Caki2 (cell line): Measurements from ENCODE around the gene TBL1XR1. TPM values are rescaled to one million over a fixed set of nuclear protein-coding genes. Genes with fewer than 3 reads are reported as not detected.
"Not testable (repeated sequence)": the region's sequence is repeated elsewhere in the genome, so short reads cannot be mapped to it uniquely, and the experiment has no call there.

ENCODE experiments used
- DNase-seq: peaks from one replicate; pipeline ENCODE4 v3.0.0-alpha.2; 2015; ENCODE audit warnings: low read depth
- in situ Hi-C: cut with HindIII; loops from 2 replicates; pipeline ENCODE4 v1.10.0; 2016; ENCODE audit warnings: low sequenced_read_pairs, low pct_unique_long_range_greater_than_20kb, mixed read lengths
- total RNA-seq: library from RNA; depleted of rRNA; stranded (reverse); fragments of >200 nt; shearing (Covaris generic); gene quantifications from 2 replicates; pipeline ENCODE4 v1.2.3, GENCODE V29; 2014; ENCODE audit warnings: low replicate concordance

The TBL1XR1 gene
- total RNA-seq, 1 experiment from 2014 or later = 178 TPM

GRCh38 chr3:177026505-177027277, 170.6 kb downstream of the TBL1XR1 start:
- DNase-seq = no peak
- in situ Hi-C loops = no loop called here

DNA sequence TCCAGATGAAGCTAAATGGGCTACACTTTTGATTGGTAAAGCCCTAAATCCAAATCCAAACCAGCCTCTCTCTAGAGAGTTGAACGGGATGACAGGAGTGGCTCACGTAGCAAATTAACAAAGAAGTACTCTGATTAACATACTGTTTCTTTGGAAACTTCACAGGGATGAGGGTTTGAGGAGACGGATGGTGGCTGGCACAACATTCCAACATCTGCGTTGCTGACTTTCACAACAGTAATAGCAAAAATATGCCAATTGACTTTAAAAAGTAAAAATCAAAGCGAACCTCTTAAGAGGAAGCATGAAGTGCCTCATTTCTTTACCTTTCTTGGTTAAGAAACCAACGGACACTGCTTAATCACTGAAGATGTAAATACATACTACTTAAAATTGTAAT, 181.4 kb downstream of the TBL1XR1 start:
- in situ Hi-C loops = no loop called here
- no peak for DNase-seq

DNA sequence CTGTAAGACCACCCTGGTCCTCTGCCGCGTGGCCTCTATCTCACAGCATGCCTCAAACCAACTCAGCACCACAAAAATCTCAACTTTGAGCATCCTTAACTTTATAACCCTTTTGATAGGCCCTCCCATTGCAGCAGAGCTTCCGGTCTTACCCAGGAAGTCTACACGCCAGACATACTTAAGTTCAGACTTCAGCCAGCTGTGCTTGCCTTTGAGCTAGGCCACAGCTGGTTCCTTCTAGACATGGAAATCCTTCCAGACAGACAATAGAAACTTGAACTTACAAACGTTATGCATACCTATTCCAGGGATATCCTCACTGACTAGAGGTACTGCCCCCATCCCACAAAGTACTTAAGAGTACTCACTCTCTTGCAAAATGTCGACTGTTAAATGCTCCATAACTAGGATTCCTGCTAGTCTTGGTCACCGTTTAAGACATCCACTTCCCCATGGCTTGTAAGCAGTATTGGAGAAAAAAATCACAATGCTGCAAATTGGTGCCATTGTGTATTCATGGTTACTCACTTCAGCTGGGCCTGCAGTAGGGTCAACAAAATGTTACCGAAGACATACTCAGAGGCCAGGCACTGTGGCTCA, 183.5 kb downstream of the TBL1XR1 start:
- no peak for DNase-seq
- in situ Hi-C loops = no loop called here

DNA sequence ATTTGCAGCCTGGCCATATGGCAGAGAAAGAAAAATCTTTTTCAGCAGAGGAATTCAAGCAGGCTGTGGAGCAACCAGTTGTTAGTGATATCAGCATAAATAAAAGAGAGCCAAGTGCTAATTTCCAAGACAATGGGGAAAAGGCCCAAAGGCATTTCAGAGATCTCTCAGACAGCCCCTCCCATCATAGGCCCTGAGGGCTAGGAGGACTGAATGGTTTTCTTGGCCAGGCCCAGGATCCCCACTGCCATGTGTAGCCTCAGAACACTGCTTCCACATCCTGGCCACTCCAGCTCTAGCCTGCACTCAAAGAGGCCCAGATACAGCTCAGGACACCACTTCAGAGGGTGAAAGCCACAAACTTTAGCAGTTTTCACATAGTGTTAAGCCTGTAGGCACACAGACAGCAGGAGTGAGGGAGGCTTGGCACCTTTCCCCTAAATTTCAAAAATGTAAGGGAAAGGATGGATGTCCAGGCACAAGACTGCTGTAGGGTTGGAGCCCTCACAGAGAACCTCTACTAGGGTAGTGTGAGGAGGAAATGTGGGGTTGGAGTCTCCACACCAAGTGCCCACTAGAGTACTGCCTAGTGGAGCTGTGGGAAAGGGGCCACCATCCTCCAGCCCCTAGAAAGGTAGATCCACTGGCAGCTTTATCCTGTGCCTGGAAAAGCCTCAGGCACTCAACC, 191.4 kb downstream of the TBL1XR1 start:
- no peak for DNase-seq
- in situ Hi-C loops = no loop called here

DNA sequence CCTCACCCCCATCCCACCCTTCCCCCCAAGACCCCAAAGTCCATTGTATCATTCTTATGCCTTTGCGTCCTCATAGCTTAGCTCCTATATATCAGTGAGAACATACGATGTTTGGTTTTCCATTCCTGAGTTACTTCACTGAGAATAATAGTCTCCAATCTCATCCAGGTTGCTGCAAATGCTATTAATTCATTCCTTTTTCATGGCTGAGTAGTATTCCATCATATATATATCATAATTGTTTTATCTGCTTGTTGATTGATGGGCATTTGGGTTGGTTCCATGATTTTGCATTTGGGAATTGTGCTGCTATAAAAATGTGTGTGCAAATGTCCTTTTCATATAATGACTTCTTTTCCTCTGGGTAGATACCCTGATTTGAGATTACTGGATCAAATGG, 197.1 kb downstream of the TBL1XR1 start:
- DNase-seq = not testable (repeated sequence)

GRCh38 chr3:176995946-176996345, 201.3 kb downstream of the TBL1XR1 start:
- in situ Hi-C loops = no loop called here

More for the DNA sequence above, 197.1 kb downstream of the TBL1XR1 start:
- in situ Hi-C loops = not testable (repeated sequence)

GRCh38 chr3:176994891-176995781, 202.1 kb downstream of the TBL1XR1 start:
- no peak for DNase-seq
- in situ Hi-C loops = no loop called here

More at GRCh38 chr3:176995946-176996345, 201.3 kb downstream of the TBL1XR1 start:
- no peak for DNase-seq

DNA sequence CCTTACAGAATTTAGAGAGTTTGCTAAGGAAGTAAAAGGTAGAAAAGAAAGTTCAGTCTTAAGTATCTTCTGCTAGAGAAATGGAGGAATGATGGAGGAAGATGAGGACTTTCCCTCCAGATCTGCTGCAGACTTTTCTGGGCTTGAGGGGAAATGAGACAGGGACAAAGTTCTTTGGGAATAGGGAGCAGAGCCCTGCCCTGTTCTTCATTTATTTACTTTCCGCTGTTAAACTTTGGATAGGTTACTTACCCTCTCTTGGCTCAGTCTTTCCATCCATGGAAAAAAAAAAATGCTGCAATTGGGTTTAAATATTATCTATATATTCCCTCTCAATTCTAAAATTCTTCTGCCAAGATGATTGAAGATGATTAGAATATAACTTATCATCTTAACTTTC, 202.9 kb downstream of the TBL1XR1 start:
- DNase-seq = no peak
- in situ Hi-C loops = no loop called here

- no peak for DNase-seq
- in situ Hi-C loops = no loop called here
Measured at GRCh38 chr3:176992978-176993377, 204.3 kb downstream of the TBL1XR1 start.

DNA sequence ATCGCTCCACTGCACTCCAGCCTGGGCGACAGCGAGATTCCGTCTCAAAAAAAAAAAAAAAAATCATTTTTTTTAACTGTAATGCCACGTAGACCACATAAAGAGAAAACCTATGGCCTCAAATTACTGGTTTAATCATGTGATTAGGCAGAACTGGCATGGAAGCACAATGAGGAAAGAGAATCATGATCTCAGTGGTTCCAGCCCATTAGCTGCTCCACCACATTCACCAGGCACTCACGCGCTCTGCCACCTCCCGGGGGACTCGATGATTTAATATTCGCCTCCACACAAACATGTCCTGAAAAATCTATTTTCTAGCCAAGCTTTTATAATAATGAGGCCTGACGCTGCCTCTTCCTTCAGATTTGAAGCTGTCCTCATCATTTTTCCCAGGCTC, 204.7 kb downstream of the TBL1XR1 start:
- DNase-seq = peak; percentile 79
- in situ Hi-C loops = no loop called here

- in situ Hi-C loops = no loop called here
Measured at GRCh38 chr3:176988795-176989194, 208.5 kb downstream of the TBL1XR1 start.

GRCh38 chr3:176987901-176988650, 209.2 kb downstream of the TBL1XR1 start:
- no peak for DNase-seq
- in situ Hi-C loops = no loop called here

More at GRCh38 chr3:176988795-176989194, 208.5 kb downstream of the TBL1XR1 start:
- no peak for DNase-seq

GRCh38 chr3:176978441-176978840, 218.8 kb downstream of the TBL1XR1 start:
- in situ Hi-C loops = no loop called here
- DNase-seq = no peak

- in situ Hi-C loops = no loop called here
- no peak for DNase-seq
Measured at GRCh38 chr3:176977331-176977730, 220.0 kb downstream of the TBL1XR1 start.

DNA sequence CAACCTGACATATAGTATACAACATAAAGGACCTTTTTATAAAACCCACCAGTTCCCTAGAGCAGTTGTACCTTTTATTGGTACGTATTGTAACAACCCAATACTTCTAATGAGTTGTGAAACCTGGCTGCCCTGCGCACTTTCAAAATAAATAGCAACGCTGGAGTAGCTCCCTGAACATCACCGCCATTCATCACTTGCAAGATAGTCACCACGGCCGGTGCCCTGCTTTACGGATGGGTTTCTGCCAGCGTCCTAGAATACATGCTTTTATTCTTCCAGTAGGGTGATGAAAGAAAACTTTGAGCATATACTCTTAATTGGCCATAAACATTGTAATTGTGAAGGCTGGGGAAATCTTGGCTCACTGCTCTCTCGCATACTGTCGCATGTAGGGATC, 220.7 kb downstream of the TBL1XR1 start:
- in situ Hi-C loops = no loop called here

DNA sequence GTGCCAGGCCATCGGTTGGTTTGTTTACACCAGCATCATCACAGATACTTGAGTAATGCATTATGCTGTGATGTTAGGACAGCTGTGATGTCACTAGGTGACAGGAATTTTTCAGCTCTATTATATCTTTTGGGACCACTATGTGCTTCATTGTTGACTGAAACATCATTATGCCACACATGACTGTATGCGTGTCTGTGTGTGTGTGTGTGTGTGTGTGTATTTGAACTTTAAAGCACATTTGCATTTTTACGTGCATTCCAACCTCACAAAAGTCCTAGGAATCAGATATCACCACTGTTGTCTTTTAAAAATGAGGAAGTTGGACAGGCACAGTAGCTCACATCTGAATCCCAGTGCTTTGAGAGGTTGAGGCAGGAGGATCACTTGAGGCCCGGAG, 223.0 kb downstream of the TBL1XR1 start:
- in situ Hi-C loops = no loop called here
- no peak for DNase-seq

More for the DNA sequence above, 220.7 kb downstream of the TBL1XR1 start:
- DNase-seq = no peak

- in situ Hi-C loops = no loop called here
- no peak for DNase-seq
Measured at GRCh38 chr3:176971613-176972174, 225.6 kb downstream of the TBL1XR1 start.
